Gastroesophageal sphincter (tissue), 4 donors: ENCODE results near the gene PLIN1. TPM values are rescaled to one million over a fixed set of nuclear protein-coding genes. Genes with fewer than 3 reads are reported as not detected.

Experiments used
- ATAC-seq: fragments of 150-250 bp; one replicate; pipeline ENCODE4 v1.9.1; 2016; ENCODE audit warnings: mild to moderate bottlenecking, moderate library complexity
- H3K27ac ChIP-seq, 4 donors: fragments of 200-600 bp; sonication (generic) in 3 of 4; 1 replicate in 3 of 4; 2 replicates in 1 of 4; pipeline ENCODE4 v1.5.1; 2016 to 2019
- H3K27me3 ChIP-seq: fragments of 200-600 bp; sonication (generic); one replicate; pipeline ENCODE4 v1.5.1; 2019
- H3K36me3 ChIP-seq, 2 donors: fragments of 200-600 bp; sonication (generic); one replicate each; pipeline ENCODE4 v1.5.1; 2019; ENCODE audit warnings: control low read depth in 1 of 2
- H3K4me1 ChIP-seq, 3 donors: fragments of 200-600 bp; sonication (generic); 1 replicate in 2 of 3; 2 replicates in 1 of 3; pipeline ENCODE4 v1.5.1; 2016 to 2019; ENCODE audit warnings: control low read depth in 2 of 3
- H3K4me3 ChIP-seq, 2 donors: fragments of 200-600 bp; sonication (generic); one replicate each; pipeline ENCODE4 v1.5.1; 2019; ENCODE audit warnings: mild to moderate bottlenecking in 1 of 2, moderate library complexity in 1 of 2
- H3K9me3 ChIP-seq, 3 donors: fragments of 200-600 bp; sonication (generic); one replicate each; pipeline ENCODE4 v1.5.1; 2017 to 2019; ENCODE audit warnings: control low read depth in 2 of 3
- CTCF ChIP-seq, 4 experiments: fragments of 200-600 bp in 2 of 4; fragments of 450-650 bp in 2 of 4; sonication (generic) in 1 of 4; IDR thresholded peaks; one replicate each; pipeline ENCODE4 v1.5.1; 2017 to 2019; ENCODE audit warnings: antibody characterized with exemption in 4 of 4, mild to moderate bottlenecking in 2 of 4, moderate library complexity in 2 of 4
- EP300 ChIP-seq: sonication (generic); formaldehyde crosslinking; IDR thresholded peaks from one replicate; pipeline ENCODE4 v1.6.1; 2017; ENCODE audit warnings: antibody characterized with exemption, mild to moderate bottlenecking
- POLR2A ChIP-seq, 2 donors: fragments of 450-650 bp; IDR thresholded peaks; one replicate each; pipeline ENCODE4 v1.6.1; 2017; ENCODE audit warnings: antibody characterized with exemption in 2 of 2, mild to moderate bottlenecking in 2 of 2, moderate library complexity in 1 of 2
- POLR2AphosphoS5 ChIP-seq: sonication (generic); formaldehyde crosslinking; IDR thresholded peaks from one replicate; pipeline ENCODE4 v1.6.1; 2017; ENCODE audit warnings: antibody characterized with exemption
- WGBS, 2 donors: methylation state at CpG; one replicate each; pipeline ENCODE4 v1.1.5; 2018; ENCODE audit warnings: low coverage in 1 of 2; 5-methylcytosine and 5-hydroxymethylcytosine counted together
- total RNA-seq, 4 donors: library from RNA; depleted of rRNA; stranded (reverse); fragments of >200 nt; gene quantifications; one replicate each; pipeline ENCODE4 v1.1.0, GENCODE V29; 2016

Gene PLIN1
- total RNA-seq, 4 donors from 2014 or later: 1.2 to 22.2 (median 2.5) TPM

GRCh38 chr15:89673165-89673512 is 6.0 kb downstream of the PLIN1 start:
- TF ChIP-seq CTCF (IDR thresholded peaks at IDR 0.05) (peak in 1 of 4 experiments; percentile 35), EP300 (no peak)
- Histone ChIP-seq H3K4me3 (no peak overlapping the region), H3K4me1 (peaks cover 0 to 20% (median 7%) of the 10 kb centered on the region in 3 donors), H3K27ac (no peak overlapping the region), H3K9me3 (no peaks in the 10 kb centered on the region), H3K27me3 (no peaks in the 10 kb centered on the region), H3K36me3 (no peaks in the 10 kb centered on the region)
- 76% methylated on average over 6 of the region's 12 CpGs; no CpG with 5 or more reads in 1 of the 2 donors for WGBS, 2 donors
- ATAC-seq: no peak

GRCh38 chr15:89672221-89673164 is 6.7 kb downstream of the PLIN1 start:
- ATAC-seq: peak; percentile 30
- peak overlapping the region in 3 of 4 donors; percentile 57 to 67 (median 67) for H3K27ac ChIP-seq

GRCh38 chr15:89671687-89672086 is 7.5 kb downstream of the PLIN1 start:
- WGBS, 2 donors: 40% methylated on average over 1 of the region's 4 CpGs; no CpG with 5 or more reads in 1 of the 2 donors
- Histone ChIP-seq H3K27me3 (no peaks in the 10 kb centered on the region), H3K27ac (peak overlapping the region in 3 of 4 donors; percentile 57 to 67 (median 67)), H3K9me3 (no peaks in the 10 kb centered on the region), H3K4me1 (peaks cover 0 to 20% (median 7%) of the 10 kb centered on the region in 3 donors), H3K4me3 (no peak overlapping the region), H3K36me3 (no peaks in the 10 kb centered on the region)
- TF ChIP-seq POLR2A (IDR thresholded peaks at IDR 0.05): no peak
- no peak for TF ChIP-seq POLR2AphosphoS5
- no peak for TF ChIP-seq CTCF (IDR thresholded peaks at IDR 0.05)
- TF ChIP-seq EP300: no peak
- ATAC-seq: no peak

More at GRCh38 chr15:89672221-89673164, 6.7 kb downstream of the PLIN1 start:
- no peak overlapping the region for H3K4me3 ChIP-seq
- peaks cover 0 to 20% (median 7%) of the 10 kb centered on the region in 3 donors for H3K4me1 ChIP-seq
- no peaks in the 10 kb centered on the region for H3K36me3 ChIP-seq
- 71 to 77% methylated on average over 3 to 9 of the region's 12 CpGs for WGBS, 2 donors
- TF ChIP-seq CTCF (IDR thresholded peaks at IDR 0.05): no peak
- no peaks in the 10 kb centered on the region for H3K27me3 ChIP-seq
- H3K9me3 ChIP-seq: no peaks in the 10 kb centered on the region

- TF ChIP-seq POLR2AphosphoS5 (no peak), CTCF (IDR thresholded peaks at IDR 0.05) (no peak), POLR2A (IDR thresholded peaks at IDR 0.05) (no peak), EP300 (no peak)
- no peaks in the 10 kb centered on the region for H3K27me3 ChIP-seq
- no peak overlapping the region for H3K27ac ChIP-seq
- H3K4me1 ChIP-seq: peaks cover 0 to 24% (median 7%) of the 10 kb centered on the region in 3 donors
- ATAC-seq: no peak
- H3K36me3 ChIP-seq: no peaks in the 10 kb centered on the region
- no peaks in the 10 kb centered on the region for H3K9me3 ChIP-seq
- 80% methylated on average over 1 of the region's 12 CpGs; no CpG with 5 or more reads in 1 of the 2 donors for WGBS, 2 donors
- no peak overlapping the region for H3K4me3 ChIP-seq
Measured at GRCh38 chr15:89670971-89671560, 8.1 kb downstream of the PLIN1 start.
